HEK293 (cell line): Measurements from ENCODE around the gene FLYWCH1.

Source experiments
- CTCF ChIP-seq: fragments of 450-650 bp; formaldehyde crosslinking; IDR thresholded peaks from 2 replicates; pipeline ENCODE4 v1.5.1; 2016; ENCODE audit warnings: missing biosample characterization, missing genetic modification characterization
- INSM2 ChIP-seq: fragments of 450-650 bp; formaldehyde crosslinking; IDR thresholded peaks from 2 replicates; pipeline ENCODE4 v1.5.1; 2016; ENCODE audit warnings: missing biosample characterization, missing genetic modification characterization
- KLF16 ChIP-seq: fragments of 450-650 bp; formaldehyde crosslinking; IDR thresholded peaks from 2 replicates; pipeline ENCODE4 v1.5.1; 2017; ENCODE audit warnings: missing biosample characterization, missing genetic modification characterization
- REST ChIP-seq: fragments of 450-650 bp; formaldehyde crosslinking; IDR thresholded peaks from 2 replicates; pipeline ENCODE4 v1.5.1; 2016; ENCODE audit warnings: missing biosample characterization, missing genetic modification characterization
- SP3 ChIP-seq: fragments of 450-650 bp; formaldehyde crosslinking; IDR thresholded peaks from 2 replicates; pipeline ENCODE4 v1.5.1; 2016; ENCODE audit warnings: missing biosample characterization, missing genetic modification characterization
- ZNF133 ChIP-seq: fragments of 450-650 bp; formaldehyde crosslinking; IDR thresholded peaks from 2 replicates; pipeline ENCODE4 v1.5.1; 2016; ENCODE audit warnings: missing biosample characterization, missing genetic modification characterization
- ZNF449 ChIP-seq: fragments of 450-650 bp; formaldehyde crosslinking; IDR thresholded peaks from 2 replicates; pipeline ENCODE4 v1.5.1; 2017; ENCODE audit warnings: missing biosample characterization, mild to moderate bottlenecking, missing genetic modification characterization, moderate library complexity
- ZNF544 ChIP-seq: fragments of 450-650 bp; formaldehyde crosslinking; IDR thresholded peaks from 2 replicates; pipeline ENCODE4 v1.5.0; 2017; ENCODE audit warnings: missing biosample characterization, missing genetic modification characterization

DNA sequence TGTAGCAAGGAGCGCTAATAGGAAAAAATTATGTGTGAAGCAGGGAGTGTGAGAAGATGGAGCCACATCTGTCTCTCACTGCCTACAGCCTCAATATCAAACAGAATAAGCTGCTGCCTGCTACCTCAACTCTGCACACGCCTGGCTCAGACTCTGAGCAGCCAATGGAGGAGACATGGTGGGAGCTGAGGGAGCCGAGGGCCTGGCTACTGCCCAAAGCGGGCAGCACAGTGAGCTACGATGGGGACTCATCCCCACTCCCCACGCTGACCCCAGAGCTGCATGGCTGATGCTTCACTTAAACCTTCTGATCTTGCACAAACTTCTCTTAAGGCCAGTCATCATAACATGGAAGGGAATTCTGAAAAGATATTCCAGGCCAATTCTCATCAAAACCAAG lies 39.8 kb upstream of the FLYWCH1 start:
- TF ChIP-seq CTCF (tag by site-specific recombination) (no peak), SP3 (no peak), ZNF133 (tag by site-specific recombination) (no peak), KLF16 (tag by site-specific recombination) (no peak), INSM2 (tag by site-specific recombination) (no peak), ZNF449 (no peak), REST (tag by site-specific recombination) (no peak), ZNF544 (tag by site-specific recombination) (no peak)
